Measurements from ENCODE around the gene CD74.

CD74 gene

GRCh38 chr5:150409638-150410523 lies 2.8 kb downstream of the CD74 start:
- H3K4me3 ChIP-seq (ENCODE audit: low read depth, low read length) = no peak overlapping the region
- no peak for TF ChIP-seq CTCF (IDR thresholded peaks at IDR 0.05; ENCODE audit: low read depth, low read length, missing control alignments)
- DNase-seq (ENCODE audit: low read depth) = peak; percentile 78

GRCh38 chr5:150408231-150408943 lies 4.3 kb downstream of the CD74 start:
- no peak for TF ChIP-seq CTCF (IDR thresholded peaks at IDR 0.05; ENCODE audit: low read depth, low read length, missing control alignments)
- in situ Hi-C loops (cut with HindIII; ENCODE audit: low sequenced_read_pairs) = loop anchor here (10.0 kb wide), 1 partner anchor 56 kb away; no protein-coding TSS in a partner anchor
- H3K4me3 ChIP-seq (ENCODE audit: low read depth, low read length) = no peak overlapping the region
- no peak for DNase-seq (ENCODE audit: low read depth)

More at GRCh38 chr5:150409638-150410523, 2.8 kb downstream of the CD74 start:
- in situ Hi-C loops (cut with HindIII; ENCODE audit: low sequenced_read_pairs) = loop anchor here (10.0 kb wide), 1 partner anchor 55 kb away; no protein-coding TSS in a partner anchor

GRCh38 chr5:150407096-150407720 lies 5.5 kb downstream of the CD74 start:
- no peak for TF ChIP-seq CTCF (IDR thresholded peaks at IDR 0.05; ENCODE audit: low read depth, low read length, missing control alignments)
- in situ Hi-C loops (cut with HindIII; ENCODE audit: low sequenced_read_pairs) = loop anchor here (10.0 kb wide), 1 partner anchor 58 kb away; no protein-coding TSS in a partner anchor
- no peak for DNase-seq (ENCODE audit: low read depth)
- H3K4me3 ChIP-seq (ENCODE audit: low read depth, low read length) = no peak overlapping the region

GRCh38 chr5:150406723-150407095 lies 6.0 kb downstream of the CD74 start:
- DNase-seq (ENCODE audit: low read depth) = no peak
- no peak overlapping the region for H3K4me3 ChIP-seq (ENCODE audit: low read depth, low read length)
- in situ Hi-C loops (cut with HindIII; ENCODE audit: low sequenced_read_pairs) = loop anchor here (10.0 kb wide), 1 partner anchor 58 kb away; no protein-coding TSS in a partner anchor
- no peak for TF ChIP-seq CTCF (IDR thresholded peaks at IDR 0.05; ENCODE audit: low read depth, low read length, missing control alignments)

- no peak for TF ChIP-seq CTCF (IDR thresholded peaks at IDR 0.05; ENCODE audit: low read depth, low read length, missing control alignments)
- in situ Hi-C loops (cut with HindIII; ENCODE audit: low sequenced_read_pairs) = loop anchor here (10.0 kb wide), 1 partner anchor 59 kb away; no protein-coding TSS in a partner anchor
- DNase-seq (ENCODE audit: low read depth) = no peak
- H3K4me3 ChIP-seq (ENCODE audit: low read depth, low read length) = no peak overlapping the region
Observed at GRCh38 chr5:150406103-150406722, 6.5 kb downstream of the CD74 start.
